ENCODE measurements around the gene SLC29A3. TPM values are rescaled to one million over a fixed set of nuclear protein-coding genes. Genes with fewer than 3 reads are reported as not detected.

The SLC29A3 gene
- total RNA-seq, 1 experiment from 2014 or later = 9.2 TPM

DNA sequence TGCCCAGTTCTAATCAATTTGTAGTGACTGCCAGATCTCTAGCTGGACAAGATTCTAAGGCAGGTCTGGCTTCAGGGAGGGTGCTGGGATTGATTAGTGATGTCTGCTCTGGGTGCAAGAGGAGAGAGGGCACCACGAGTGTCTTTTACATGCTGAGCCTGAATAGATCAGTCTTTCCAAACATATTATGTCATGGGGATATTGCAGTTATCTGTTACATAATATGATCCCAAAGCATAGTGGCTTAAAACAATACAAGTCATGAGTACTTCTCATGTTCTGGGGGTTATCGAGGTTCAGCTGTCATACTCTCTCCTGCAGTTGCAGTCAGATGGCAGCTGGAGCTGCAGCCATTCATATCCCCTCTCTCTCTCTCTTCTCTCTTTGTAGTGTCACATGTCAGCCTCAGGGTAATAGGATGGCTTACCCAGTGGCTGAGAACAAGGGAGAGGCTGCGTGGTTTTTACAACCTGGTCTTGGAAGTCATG lies 26.0 kb downstream of the SLC29A3 start:
- Histone ChIP-seq H3K27ac (ENCODE audit: insufficient read length, low read depth, low read length) (peak overlapping the region; percentile 21), H3K23me2 (ENCODE audit: insufficient read length, low read depth, low read length, poor library complexity, severe bottlenecking) (no peaks in the 10 kb centered on the region), H2BK12ac (ENCODE audit: insufficient read length, low read depth, low read length) (no peak overlapping the region), H4K91ac (ENCODE audit: insufficient read length, low read depth, low read length) (no peak overlapping the region), H3K23ac (ENCODE audit: insufficient read length, low read depth, low read length) (no peak overlapping the region), H4K5ac (ENCODE audit: insufficient read length, low read depth, low read length) (no peak overlapping the region), H3K4me2 (ENCODE audit: insufficient read depth, insufficient read length, low read length) (peak overlapping the region; percentile 12), H4K20me1 (ENCODE audit: control insufficient read depth, insufficient read depth, insufficient read length) (no peaks in the 10 kb centered on the region), H3K56ac (ENCODE audit: insufficient read length, low read depth, low read length) (no peak overlapping the region), H3K9ac (ENCODE audit: extremely low read depth, insufficient read length, low read length) (no peak overlapping the region), H3K9me3 (ENCODE audit: control insufficient read depth, low read depth, low read length) (no peaks in the 10 kb centered on the region), H3K18ac (ENCODE audit: insufficient read length, low read depth, low read length) (no peak overlapping the region), H2BK15ac (ENCODE audit: low read depth, low read length) (no peak overlapping the region), H2AK5ac (ENCODE audit: insufficient read length, low read length) (no peak overlapping the region), H2BK20ac (ENCODE audit: low read depth, low read length, poor library complexity, severe bottlenecking) (no peak overlapping the region), H3K14ac (ENCODE audit: insufficient read depth, low read length) (no peak overlapping the region), H4K8ac (replicated peaks; ENCODE audit: insufficient read length, low read depth, low read length) (no peak overlapping the region), H3T11ph (ENCODE audit: low read length) (no peak overlapping the region), H3K27me3 (ENCODE audit: insufficient read depth, low read length) (no peaks in the 10 kb centered on the region), H2BK5ac (ENCODE audit: insufficient read length, low read length) (no peak overlapping the region), H3K4ac (ENCODE audit: low read depth, low read length) (no peak overlapping the region), H3K79me1 (ENCODE audit: insufficient read depth, low read depth, low read length, poor library complexity, severe bottlenecking) (no peaks in the 10 kb centered on the region), H3K79me2 (ENCODE audit: insufficient read depth, low read length) (no peaks in the 10 kb centered on the region), H2AFZ (ENCODE audit: low read length) (no peak overlapping the region), H3K4me1 (ENCODE audit: insufficient read depth, low read length) (peaks cover 15% of the 10 kb centered on the region), H2BK120ac (ENCODE audit: low read depth, low read length, poor library complexity, severe bottlenecking) (no peak overlapping the region)
- peaks cover 3 to 8% (median 5%) of the 10 kb centered on the region in 3 experiments; a peak in 4 of 7 replicates for H3K36me3 Mint-ChIP-seq (ENCODE audit: insufficient read depth in 1 of 3, low read depth in 3 of 3)
- TF ChIP-seq, protein P1, sequence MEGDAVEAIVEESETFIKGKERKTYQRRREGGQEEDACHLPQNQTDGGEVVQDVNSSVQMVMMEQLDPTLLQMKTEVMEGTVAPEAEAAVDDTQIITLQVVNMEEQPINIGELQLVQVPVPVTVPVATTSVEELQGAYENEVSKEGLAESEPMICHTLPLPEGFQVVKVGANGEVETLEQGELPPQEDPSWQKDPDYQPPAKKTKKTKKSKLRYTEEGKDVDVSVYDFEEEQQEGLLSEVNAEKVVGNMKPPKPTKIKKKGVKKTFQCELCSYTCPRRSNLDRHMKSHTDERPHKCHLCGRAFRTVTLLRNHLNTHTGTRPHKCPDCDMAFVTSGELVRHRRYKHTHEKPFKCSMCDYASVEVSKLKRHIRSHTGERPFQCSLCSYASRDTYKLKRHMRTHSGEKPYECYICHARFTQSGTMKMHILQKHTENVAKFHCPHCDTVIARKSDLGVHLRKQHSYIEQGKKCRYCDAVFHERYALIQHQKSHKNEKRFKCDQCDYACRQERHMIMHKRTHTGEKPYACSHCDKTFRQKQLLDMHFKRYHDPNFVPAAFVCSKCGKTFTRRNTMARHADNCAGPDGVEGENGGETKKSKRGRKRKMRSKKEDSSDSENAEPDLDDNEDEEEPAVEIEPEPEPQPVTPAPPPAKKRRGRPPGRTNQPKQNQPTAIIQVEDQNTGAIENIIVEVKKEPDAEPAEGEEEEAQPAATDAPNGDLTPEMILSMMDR (conservative IDR thresholded peaks at IDR 0.05) = no peak
- H3K4me3 Mint-ChIP-seq = peak overlapping the region; percentile 32 to 48; a peak in 3 of 5 replicates
- H3K27ac Mint-ChIP-seq = peak overlapping the region; percentile 93 to 99 (median 96)
- no peak for DNase-seq
- no CpG with 5 or more reads among the region's 3 CpGs for WGBS (ENCODE audit: extremely low coverage, insufficient read length, low lambda C conversion rate)
- peaks cover 82 to 84% of the 10 kb centered on the region in 2 experiments for H3K4me1 Mint-ChIP-seq
- H3K9me3 Mint-ChIP-seq = no peaks in the 10 kb centered on the region
- H3K27me3 Mint-ChIP-seq (ENCODE audit: low read depth) = no peaks in the 10 kb centered on the region

All from H9 (cell line).